Measurements from ENCODE around the gene PRLR. TPM values are rescaled to one million over a fixed set of nuclear protein-coding genes. Genes with fewer than 3 reads are reported as not detected.

Gene PRLR
- total RNA-seq, 1 experiment from 2014 or later, result 2.5 TPM

DNA sequence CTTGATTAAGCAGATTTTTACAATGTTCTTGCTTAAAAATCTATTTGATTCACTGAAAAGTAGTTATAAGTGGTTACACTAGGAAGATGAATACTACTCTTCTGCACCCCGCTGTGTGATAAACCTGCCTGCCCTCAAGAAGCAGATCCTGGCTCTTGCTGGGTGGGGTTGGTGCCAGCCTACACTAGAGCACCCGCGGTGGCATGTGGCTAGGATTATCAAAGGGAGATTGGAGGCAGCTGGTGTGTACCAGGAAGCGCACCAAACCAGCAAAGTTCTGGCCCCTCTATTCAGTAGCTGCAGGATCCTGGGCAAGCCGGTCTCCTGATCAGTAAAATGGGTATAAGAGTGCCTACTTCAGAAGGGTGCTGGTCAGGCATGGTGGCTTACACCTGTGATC, 43.5 kb downstream of the PRLR start:
- WGBS (ENCODE audit: extremely low coverage, insufficient read length, low lambda C conversion rate), result no CpG with 5 or more reads among the region's 5 CpGs
- no peak overlapping the region for H3K27ac Mint-ChIP-seq

More for the DNA sequence above, 43.5 kb downstream of the PRLR start:
- no peaks in the 10 kb centered on the region for H3K27me3 ChIP-seq (ENCODE audit: insufficient read depth, low read length)
- no peaks in the 10 kb centered on the region for H3K36me3 Mint-ChIP-seq (ENCODE audit: insufficient read depth in 1 of 3, low read depth in 3 of 3)
- no peak for DNase-seq
- no peak overlapping the region for H4K91ac ChIP-seq (ENCODE audit: insufficient read length, low read depth, low read length)
- no peaks in the 10 kb centered on the region for H3K9me3 ChIP-seq (ENCODE audit: control insufficient read depth, low read depth, low read length)
- no peak overlapping the region for H3K9ac ChIP-seq (ENCODE audit: extremely low read depth, insufficient read length, low read length)
- H4K8ac ChIP-seq (replicated peaks; ENCODE audit: insufficient read length, low read depth, low read length), result no peak overlapping the region
- TF ChIP-seq CTCF (conservative IDR thresholded peaks at IDR 0.05), result no peak
- H2BK15ac ChIP-seq (ENCODE audit: low read depth, low read length), result no peak overlapping the region
- H3K79me2 ChIP-seq (ENCODE audit: insufficient read depth, low read length), result no peaks in the 10 kb centered on the region
- no peaks in the 10 kb centered on the region for H3K79me1 ChIP-seq (ENCODE audit: insufficient read depth, low read depth, low read length, poor library complexity, severe bottlenecking)
- no peak overlapping the region for H2BK12ac ChIP-seq (ENCODE audit: insufficient read length, low read depth, low read length)
- H2BK5ac ChIP-seq (ENCODE audit: insufficient read length, low read length), result no peak overlapping the region
- H3K4me2 ChIP-seq (ENCODE audit: insufficient read depth, insufficient read length, low read length), result no peak overlapping the region
- no peak overlapping the region for H3T11ph ChIP-seq (ENCODE audit: low read length)
- no peak overlapping the region for H2AK5ac ChIP-seq (ENCODE audit: insufficient read length, low read length)
- H4K20me1 ChIP-seq (ENCODE audit: control insufficient read depth, insufficient read depth, insufficient read length), result no peaks in the 10 kb centered on the region
- H3K4me1 ChIP-seq (ENCODE audit: insufficient read depth, low read length), result no peaks in the 10 kb centered on the region; the same call in 1 of the 2 replicates
- H3K4ac ChIP-seq (ENCODE audit: low read depth, low read length), result no peak overlapping the region
- H3K27ac ChIP-seq (ENCODE audit: insufficient read length, low read depth, low read length), result no peak overlapping the region
- H2BK120ac ChIP-seq (ENCODE audit: low read depth, low read length, poor library complexity, severe bottlenecking), result no peak overlapping the region
- no peak overlapping the region for H2BK20ac ChIP-seq (ENCODE audit: low read depth, low read length, poor library complexity, severe bottlenecking)
- no peaks in the 10 kb centered on the region for H3K23me2 ChIP-seq (ENCODE audit: insufficient read length, low read depth, low read length, poor library complexity, severe bottlenecking)
- no peak overlapping the region for H4K5ac ChIP-seq (ENCODE audit: insufficient read length, low read depth, low read length)
- no peak overlapping the region for H3K14ac ChIP-seq (ENCODE audit: insufficient read depth, low read length)
- H3K18ac ChIP-seq (ENCODE audit: insufficient read length, low read depth, low read length), result no peak overlapping the region
- H3K4me1 Mint-ChIP-seq, result peaks cover 17 to 20% of the 10 kb centered on the region in 2 experiments
- H3K56ac ChIP-seq (ENCODE audit: insufficient read length, low read depth, low read length), result no peak overlapping the region
- H3K23ac ChIP-seq (ENCODE audit: insufficient read length, low read depth, low read length), result no peak overlapping the region
- H2AFZ ChIP-seq (ENCODE audit: low read length), result no peak overlapping the region
- H3K4me3 Mint-ChIP-seq, result no peak overlapping the region
- H3K9me3 Mint-ChIP-seq, result peaks cover 0 to 3% of the 10 kb centered on the region in 2 experiments; a peak in 1 of 5 replicates
- peaks cover 2% of the 10 kb centered on the region; the same call in 1 of the 2 replicates for H3K27me3 Mint-ChIP-seq (ENCODE audit: low read depth)
